H1 (cell line): ENCODE results near the gene PAPOLA. TPM values are rescaled to one million over a fixed set of nuclear protein-coding genes. Genes with fewer than 3 reads are reported as not detected.

Experiments
- CHD2 ChIP-seq: IDR thresholded peaks from 2 replicates; pipeline ENCODE4 v1.6.1; 2012; ENCODE audit warnings: low read length, improper control_type of control experiment
- polyA plus RNA-seq, 7 experiments: library from polyadenylated mRNA; depleted of rRNA in 3 of 7; stranded (reverse) in 5 of 7; unstranded in 2 of 7; fragments of >200 nt in 5 of 7; fragments of 200-250 nt in 2 of 7; gene quantifications; 1 replicate in 5 of 7; 2 replicates in 1 of 7; 4 replicates in 1 of 7; pipeline versions ENCODE4 v1.2.1 to v1.2.3, GENCODE V29; 2011 to 2013; ENCODE audit warnings: missing spikeins in 2 of 7, mixed read lengths in 2 of 7
- total RNA-seq: library from RNA; stranded (reverse); fragmentation: NEBNext Ultra II Directional; extraction: Animal tissue kit (Norgen Biotek cat#: 25700); gene quantifications from 2 replicates; pipeline ENCODE4 v1.2.1, GENCODE V29; 2021
- TF ChIP-seq, protein P1 (sequence below): fragments of 300-600 bp; sonication (generic); IDR thresholded peaks from 2 replicates; pipeline ENCODE4 v1.7.1; 2012; ENCODE audit warnings: low read length, moderate library complexity, mild to moderate bottlenecking, inconsistent platforms; ENCODE audit not compliant: insufficient replicate concordance

Gene PAPOLA
- total and polyA plus RNA-seq, 2 of the 8 experiments (the other 6 are each of a cell fraction or from before 2014, with no cell fraction given): 163 to 239 TPM

DNA sequence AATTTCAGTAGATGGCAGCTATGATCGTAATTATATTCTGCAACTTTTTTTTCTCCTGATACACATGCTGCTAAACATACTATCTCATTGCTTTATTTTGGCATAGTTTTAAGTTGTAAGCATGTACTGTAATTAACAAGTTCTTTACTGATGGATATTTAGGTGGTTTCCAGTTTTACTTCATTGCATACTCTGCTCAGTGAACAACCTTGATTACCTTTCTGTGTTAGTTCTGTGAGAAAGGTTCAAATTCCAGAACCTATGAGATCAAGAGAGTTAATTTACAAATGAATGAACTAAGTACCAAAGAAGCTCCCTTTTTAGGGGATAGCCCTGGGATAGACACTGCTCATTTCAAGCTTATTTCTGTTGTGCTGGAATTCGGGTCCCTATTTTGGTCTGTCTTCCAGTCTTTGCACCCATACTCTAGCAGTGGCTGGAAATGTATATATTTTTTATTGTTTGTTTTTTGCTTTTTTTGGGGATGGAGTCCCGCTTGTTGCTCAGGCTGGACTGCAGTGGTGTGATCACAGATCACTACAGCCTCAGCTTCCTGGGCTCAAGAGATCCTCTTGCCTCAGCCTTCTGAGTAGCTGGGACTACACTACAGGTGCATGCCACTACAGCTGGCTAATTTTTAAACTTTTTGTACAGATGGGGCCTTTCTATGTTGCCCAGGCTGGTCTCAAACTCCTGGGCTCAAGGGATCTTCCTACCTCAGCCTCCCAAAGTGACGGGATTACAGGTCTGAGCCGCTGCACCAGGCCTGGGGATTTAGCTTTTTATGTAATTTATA is 10.6 kb downstream of the PAPOLA start (continued):
- TF ChIP-seq, protein P1, sequence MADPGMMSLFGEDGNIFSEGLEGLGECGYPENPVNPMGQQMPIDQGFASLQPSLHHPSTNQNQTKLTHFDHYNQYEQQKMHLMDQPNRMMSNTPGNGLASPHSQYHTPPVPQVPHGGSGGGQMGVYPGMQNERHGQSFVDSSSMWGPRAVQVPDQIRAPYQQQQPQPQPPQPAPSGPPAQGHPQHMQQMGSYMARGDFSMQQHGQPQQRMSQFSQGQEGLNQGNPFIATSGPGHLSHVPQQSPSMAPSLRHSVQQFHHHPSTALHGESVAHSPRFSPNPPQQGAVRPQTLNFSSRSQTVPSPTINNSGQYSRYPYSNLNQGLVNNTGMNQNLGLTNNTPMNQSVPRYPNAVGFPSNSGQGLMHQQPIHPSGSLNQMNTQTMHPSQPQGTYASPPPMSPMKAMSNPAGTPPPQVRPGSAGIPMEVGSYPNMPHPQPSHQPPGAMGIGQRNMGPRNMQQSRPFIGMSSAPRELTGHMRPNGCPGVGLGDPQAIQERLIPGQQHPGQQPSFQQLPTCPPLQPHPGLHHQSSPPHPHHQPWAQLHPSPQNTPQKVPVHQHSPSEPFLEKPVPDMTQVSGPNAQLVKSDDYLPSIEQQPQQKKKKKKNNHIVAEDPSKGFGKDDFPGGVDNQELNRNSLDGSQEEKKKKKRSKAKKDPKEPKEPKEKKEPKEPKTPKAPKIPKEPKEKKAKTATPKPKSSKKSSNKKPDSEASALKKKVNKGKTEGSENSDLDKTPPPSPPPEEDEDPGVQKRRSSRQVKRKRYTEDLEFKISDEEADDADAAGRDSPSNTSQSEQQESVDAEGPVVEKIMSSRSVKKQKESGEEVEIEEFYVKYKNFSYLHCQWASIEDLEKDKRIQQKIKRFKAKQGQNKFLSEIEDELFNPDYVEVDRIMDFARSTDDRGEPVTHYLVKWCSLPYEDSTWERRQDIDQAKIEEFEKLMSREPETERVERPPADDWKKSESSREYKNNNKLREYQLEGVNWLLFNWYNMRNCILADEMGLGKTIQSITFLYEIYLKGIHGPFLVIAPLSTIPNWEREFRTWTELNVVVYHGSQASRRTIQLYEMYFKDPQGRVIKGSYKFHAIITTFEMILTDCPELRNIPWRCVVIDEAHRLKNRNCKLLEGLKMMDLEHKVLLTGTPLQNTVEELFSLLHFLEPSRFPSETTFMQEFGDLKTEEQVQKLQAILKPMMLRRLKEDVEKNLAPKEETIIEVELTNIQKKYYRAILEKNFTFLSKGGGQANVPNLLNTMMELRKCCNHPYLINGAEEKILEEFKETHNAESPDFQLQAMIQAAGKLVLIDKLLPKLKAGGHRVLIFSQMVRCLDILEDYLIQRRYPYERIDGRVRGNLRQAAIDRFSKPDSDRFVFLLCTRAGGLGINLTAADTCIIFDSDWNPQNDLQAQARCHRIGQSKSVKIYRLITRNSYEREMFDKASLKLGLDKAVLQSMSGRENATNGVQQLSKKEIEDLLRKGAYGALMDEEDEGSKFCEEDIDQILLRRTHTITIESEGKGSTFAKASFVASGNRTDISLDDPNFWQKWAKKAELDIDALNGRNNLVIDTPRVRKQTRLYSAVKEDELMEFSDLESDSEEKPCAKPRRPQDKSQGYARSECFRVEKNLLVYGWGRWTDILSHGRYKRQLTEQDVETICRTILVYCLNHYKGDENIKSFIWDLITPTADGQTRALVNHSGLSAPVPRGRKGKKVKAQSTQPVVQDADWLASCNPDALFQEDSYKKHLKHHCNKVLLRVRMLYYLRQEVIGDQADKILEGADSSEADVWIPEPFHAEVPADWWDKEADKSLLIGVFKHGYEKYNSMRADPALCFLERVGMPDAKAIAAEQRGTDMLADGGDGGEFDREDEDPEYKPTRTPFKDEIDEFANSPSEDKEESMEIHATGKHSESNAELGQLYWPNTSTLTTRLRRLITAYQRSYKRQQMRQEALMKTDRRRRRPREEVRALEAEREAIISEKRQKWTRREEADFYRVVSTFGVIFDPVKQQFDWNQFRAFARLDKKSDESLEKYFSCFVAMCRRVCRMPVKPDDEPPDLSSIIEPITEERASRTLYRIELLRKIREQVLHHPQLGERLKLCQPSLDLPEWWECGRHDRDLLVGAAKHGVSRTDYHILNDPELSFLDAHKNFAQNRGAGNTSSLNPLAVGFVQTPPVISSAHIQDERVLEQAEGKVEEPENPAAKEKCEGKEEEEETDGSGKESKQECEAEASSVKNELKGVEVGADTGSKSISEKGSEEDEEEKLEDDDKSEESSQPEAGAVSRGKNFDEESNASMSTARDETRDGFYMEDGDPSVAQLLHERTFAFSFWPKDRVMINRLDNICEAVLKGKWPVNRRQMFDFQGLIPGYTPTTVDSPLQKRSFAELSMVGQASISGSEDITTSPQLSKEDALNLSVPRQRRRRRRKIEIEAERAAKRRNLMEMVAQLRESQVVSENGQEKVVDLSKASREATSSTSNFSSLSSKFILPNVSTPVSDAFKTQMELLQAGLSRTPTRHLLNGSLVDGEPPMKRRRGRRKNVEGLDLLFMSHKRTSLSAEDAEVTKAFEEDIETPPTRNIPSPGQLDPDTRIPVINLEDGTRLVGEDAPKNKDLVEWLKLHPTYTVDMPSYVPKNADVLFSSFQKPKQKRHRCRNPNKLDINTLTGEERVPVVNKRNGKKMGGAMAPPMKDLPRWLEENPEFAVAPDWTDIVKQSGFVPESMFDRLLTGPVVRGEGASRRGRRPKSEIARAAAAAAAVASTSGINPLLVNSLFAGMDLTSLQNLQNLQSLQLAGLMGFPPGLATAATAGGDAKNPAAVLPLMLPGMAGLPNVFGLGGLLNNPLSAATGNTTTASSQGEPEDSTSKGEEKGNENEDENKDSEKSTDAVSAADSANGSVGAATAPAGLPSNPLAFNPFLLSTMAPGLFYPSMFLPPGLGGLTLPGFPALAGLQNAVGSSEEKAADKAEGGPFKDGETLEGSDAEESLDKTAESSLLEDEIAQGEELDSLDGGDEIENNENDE: peak; percentile 57
- TF ChIP-seq CHD2: no peak
- TF ChIP-seq, all 59 proteins: peak for 2
